Endothelial cell of umbilical vein (primary cell): Measurements from ENCODE around the gene CCL14. TPM values are rescaled to one million over a fixed set of nuclear protein-coding genes. Genes with fewer than 3 reads are reported as not detected.
A peak's percentile ranks its signal among the peaks of the same experiment; 100 is the strongest.

Source experiments
- Bru-seq: library from RNA; stranded (reverse); fragments of 400-500 nt; gene quantifications from one replicate; lab custom pipeline; 2021; lab: Mats Ljungman, UMichigan
- BruChase-seq, 2 experiments: library from RNA; stranded (reverse); fragments of 400-500 nt; gene quantifications; one replicate each; lab custom pipeline; 2021; lab: Mats Ljungman, UMichigan
- BruUV-seq: library from RNA; stranded (reverse); fragments of 400-500 nt; replicated peaks from 2 replicates; lab custom pipeline; 2021; lab: Mats Ljungman, UMichigan
- CTCF ChIA-PET: fragments of 300-600, 350-600 bp; sonication (Branson Sonifier 250); formaldehyde crosslinking; loops from one replicate; lab custom pipeline; 2021; ENCODE audit warnings: antibody characterized with exemption, inconsistent platforms; lab: Charles Lee
- POLR2A ChIA-PET: fragments of 300-600, 350-600 bp; sonication (Branson Sonifier 250); formaldehyde crosslinking; loops from one replicate; lab custom pipeline; 2021; ENCODE audit warnings: antibody characterized with exemption, inconsistent platforms; lab: Charles Lee
- DNase-seq: peaks from one replicate; pipeline ENCODE4 v3.0.0-alpha.2; 2011; ENCODE audit warnings: low read depth, low spot score
- FAIRE-seq: peaks from 2 replicates; lab custom pipeline; 2011; peaks lifted over from hg19 to GRCh38; lab: Jason Lieb, UNC
- H2AFZ ChIP-seq: 2 replicates; pipeline ENCODE4 v1.6.0; 2012; ENCODE audit warnings: low read depth, low read length, control low read depth, inconsistent platforms
- H3K27ac ChIP-seq: 2 replicates; pipeline ENCODE4 v1.5.1; 2011; ENCODE audit warnings: low read depth, mild to moderate bottlenecking, control low read depth, low read length, moderate library complexity; ENCODE audit not compliant: insufficient read depth
- H3K27me3 ChIP-seq, 2 experiments: 2 replicates each; pipeline versions ENCODE4 v1.6.0 to v1.6.1; 2011; ENCODE audit warnings: low read length in 2 of 2, mixed read lengths in 1 of 2; ENCODE audit not compliant: control insufficient read depth in 2 of 2, insufficient read depth in 2 of 2
- H3K36me3 ChIP-seq, 2 experiments: 2 replicates in 1 of 2; 3 replicates in 1 of 2; pipeline ENCODE4 v1.5.1; 2011; ENCODE audit warnings: low read length in 2 of 2, mild to moderate bottlenecking in 1 of 2, moderate library complexity in 1 of 2; ENCODE audit not compliant: control insufficient read depth in 2 of 2, insufficient read depth in 2 of 2; ENCODE audit errors: extremely low read depth in 1 of 2
- H3K4me1 ChIP-seq: 3 replicates; pipeline ENCODE4 v1.5.1; 2011; ENCODE audit warnings: mild to moderate bottlenecking, low read length; ENCODE audit not compliant: control insufficient read depth, insufficient read depth; ENCODE audit errors: extremely low read depth
- H3K4me2 ChIP-seq: 2 replicates; pipeline ENCODE4 v1.6.1; 2011; ENCODE audit warnings: low read length, control low read depth, mixed read lengths; ENCODE audit not compliant: insufficient read depth
- H3K4me3 ChIP-seq, 3 experiments: fragments of 200-600 bp in 1 of 3; sonication (generic), shearing (Covaris generic) in 1 of 3; replicated peaks in 1 of 3; 2 replicates each; pipeline ENCODE4 v1.5.1; 2011 to 2016; ENCODE audit warnings: control low read depth in 3 of 3, low read length in 3 of 3, mild to moderate bottlenecking in 2 of 3, inconsistent platforms in 1 of 3, low read depth in 1 of 3, moderate library complexity in 1 of 3; ENCODE audit not compliant: insufficient read depth in 1 of 3
- H3K79me2 ChIP-seq: 2 replicates; pipeline ENCODE4 v1.6.0; 2012; ENCODE audit warnings: low read length, inconsistent platforms; ENCODE audit not compliant: control insufficient read depth, insufficient read depth
- H3K9ac ChIP-seq: replicated peaks from 2 replicates; pipeline ENCODE3; 2011; ENCODE audit warnings: low read length, control low read depth; ENCODE audit not compliant: insufficient read depth; ENCODE audit errors: extremely low read depth
- H3K9me1 ChIP-seq: replicated peaks from 3 replicates; pipeline ENCODE4 v1.6.0; 2011; ENCODE audit warnings: mild to moderate bottlenecking, low read length; ENCODE audit not compliant: control insufficient read depth, insufficient read depth; ENCODE audit errors: extremely low read depth
- H3K9me3 ChIP-seq: replicated peaks from 2 replicates; pipeline ENCODE4 v1.5.1; 2012; ENCODE audit warnings: low read length, inconsistent platforms; ENCODE audit not compliant: control insufficient read depth, insufficient read depth
- H4K20me1 ChIP-seq: replicated peaks from 2 replicates; pipeline ENCODE3; 2011; ENCODE audit warnings: mild to moderate bottlenecking, low read length; ENCODE audit not compliant: control insufficient read depth, insufficient read depth; ENCODE audit errors: extremely low read depth
- CTCF ChIP-seq, 2 donors: IDR thresholded peaks; 1 replicate in 1 of 2; 2 replicates in 1 of 2; pipeline ENCODE4 v1.5.1; 2011; ENCODE audit warnings: low read length in 2 of 2, mild to moderate bottlenecking in 2 of 2, moderate library complexity in 2 of 2, control low read depth in 1 of 2, inconsistent platforms in 1 of 2, low read depth in 1 of 2; ENCODE audit not compliant: insufficient read depth in 1 of 2; ENCODE audit errors: extremely low read depth in 1 of 2
- EZH2 ChIP-seq: IDR thresholded peaks from 2 replicates; pipeline ENCODE4 v1.6.1; 2012; ENCODE audit warnings: borderline replicate concordance, low read depth, mild to moderate bottlenecking, moderate library complexity, low read length, inconsistent platforms; ENCODE audit not compliant: severe bottlenecking
- FOS ChIP-seq: IDR thresholded peaks from 2 replicates; pipeline ENCODE4 v1.6.1; 2011; ENCODE audit warnings: mild to moderate bottlenecking, low read length, moderate library complexity, borderline replicate concordance; ENCODE audit not compliant: insufficient read depth
- GATA2 ChIP-seq: IDR thresholded peaks from 2 replicates; pipeline ENCODE4 v1.7.0; 2011; ENCODE audit warnings: low read depth, mild to moderate bottlenecking, moderate library complexity, mixed read lengths, low read length; ENCODE audit not compliant: insufficient read length, insufficient read depth
- JUN ChIP-seq: IDR thresholded peaks from 2 replicates; pipeline ENCODE4 v1.6.1; 2011; ENCODE audit warnings: borderline replicate concordance, low read depth; ENCODE audit not compliant: insufficient read length, insufficient read depth
- MAX ChIP-seq: IDR thresholded peaks from 2 replicates; pipeline ENCODE4 v1.6.1; 2011; ENCODE audit not compliant: insufficient read depth, insufficient read length
- MYC ChIP-seq: IDR thresholded peaks from one replicate; pipeline ENCODE4 v1.6.1; 2011; ENCODE audit warnings: mild to moderate bottlenecking, low read depth, low read length
- POLR2A ChIP-seq: IDR thresholded peaks from 2 replicates; pipeline ENCODE4 v1.6.1; 2012; ENCODE audit warnings: low read depth, mild to moderate bottlenecking, control low read depth, low read length
- POLR2AphosphoS5 ChIP-seq: IDR thresholded peaks from 2 replicates; pipeline ENCODE4 v1.6.1; 2012; ENCODE audit warnings: low read depth, mild to moderate bottlenecking, control low read depth, low read length, moderate library complexity; ENCODE audit not compliant: insufficient read depth
- dilution Hi-C: fragments of 300-500 bp; cut with MboI; formaldehyde crosslinking; loops from one replicate; pipeline ENCODE4 v1.15.0; 2019; ENCODE audit warnings: low sequenced_read_pairs; ENCODE audit not compliant: extremely low pct_ligation_motif_present
- intact Hi-C: fragments of 100-400 bp; cut with micrococcal nuclease; formaldehyde crosslinking; loops from one replicate; pipeline ENCODE4 v1.10.0; 2022
- long read RNA-seq: library from polyadenylated mRNA; stranded (forward); transcript quantifications from one replicate; pipeline ENCODE4 v2.0.0, GENCODE V29; 2021
- polyA minus RNA-seq, 3 experiments: library from RNA; depleted of rRNA, polyadenylated mRNA; stranded (reverse); fragments of >200 nt; gene quantifications; 1 replicate in 1 of 3; 2 replicates in 2 of 3; pipeline ENCODE4 v1.2.3, GENCODE V29; 2011
- polyA plus RNA-seq, 4 experiments: library from polyadenylated mRNA; depleted of rRNA in 3 of 4; stranded (reverse) in 3 of 4; unstranded in 1 of 4; fragments of >200 nt; gene quantifications; 2 replicates each; pipeline versions ENCODE4 v1.2.1 to v1.2.3, GENCODE V29; 2011 to 2012; ENCODE audit warnings: missing spikeins in 1 of 4
- total RNA-seq: library from RNA; stranded (reverse); gene quantifications from 2 replicates; pipeline ENCODE4 v1.2.3, GENCODE V29; 2021

CCL14 gene
- total RNA-seq (9.5 and 21.3 TPM in 2 replicates), polyA plus RNA-seq (25.8 and 29.8 TPM in 2 replicates), polyA minus RNA-seq (15.9 and 20.1 TPM in 2 replicates), Bru-seq, nascent RNA (percentile 46 among the genes with signal in this experiment), BruChase-seq, experiment 1, labeled RNA remaining after a 6-hour chase (percentile 33 among the genes with signal in this experiment), BruChase-seq, experiment 2, labeled RNA remaining after a 2-hour chase (percentile 22 among the genes with signal in this experiment)
- 25.5 and 26.7 TPM in 2 replicates for polyA plus RNA-seq (2011; cell fraction: cytosol; rRNA removed)
- 5.4 and 9.4 TPM in 2 replicates for polyA plus RNA-seq (2011; cell fraction: nucleus; rRNA removed)
- 186 and 728 TPM in 2 replicates for polyA plus RNA-seq (2012)
- polyA minus RNA-seq (2011; cell fraction: cytosol; rRNA and poly(A)+ RNA removed), result not detected
- polyA minus RNA-seq (2011; cell fraction: nucleus; rRNA and poly(A)+ RNA removed), result 2.5 and 4.2 TPM in 2 replicates
- long read RNA-seq, transcript CCL14-202 (3 exons, 898 nt), result major isoform, 9 of 9 reads
- long read RNA-seq, partial matches to known transcripts, result 0 of 9 reads
- long read RNA-seq, other reads (novel, unspliced or antisense), result 0 of 9 reads

GRCh38 chr17:35986643-35987042 is at the start of gene CCL14:
TSS of gene CCL14 (minus strand) at chr17:35986729. CDS start at chr17:35986649, 80 bp downstream.
- peak within 1 kb of the TSS; percentile 4 for H3K4me2 ChIP-seq
- H3K27me3 ChIP-seq, result no peaks in the 10 kb centered on the region
- H2AFZ ChIP-seq, result peak within 1 kb of the TSS; percentile 32
- H3K4me3 ChIP-seq, result no peak within 1 kb of the TSS
- no peaks in the 10 kb centered on the region for H3K9me1 ChIP-seq
- DNase-seq (peak; percentile 64), FAIRE-seq (no peak)
- ChIA-PET CTCF (interaction anchor here (0.9 to 3.0 kb wide), 4 partner anchors 11 to 86 kb away, joined by 3 to 24 read pairs (median 12); no protein-coding TSS in a partner anchor), POLR2A (no interaction called here)
- no peaks in the 10 kb centered on the region for H3K9me3 ChIP-seq
- peaks cover 33% of the 10 kb centered on the region for H3K4me1 ChIP-seq
- TF ChIP-seq EZH2 (no peak), POLR2A (no peak), MYC (no peak), JUN (no peak), POLR2AphosphoS5 (no peak), MAX (no peak), FOS (no peak), CTCF (IDR thresholded peaks at IDR 0.05; ENCODE audit: extremely low read depth in 1 of 2, insufficient read depth in 1 of 2, low read depth in 1 of 2, low read length in 2 of 2) (no peak), GATA2 (no peak)
- intact Hi-C loops (no loop called here), dilution Hi-C loops (no loop called here)
- H3K79me2 ChIP-seq, result no peaks in the 10 kb centered on the region
- H4K20me1 ChIP-seq, result no peaks in the 10 kb centered on the region
- H3K27ac ChIP-seq, result no peak within 1 kb of the TSS
- no TSS peak for BruUV-seq
- H3K36me3 ChIP-seq, result peaks cover 0 to 4% of the 10 kb centered on the region in 2 experiments
- H3K9ac ChIP-seq, result no peak within 1 kb of the TSS
